IMR-90 (cell line): ENCODE results near the gene USH2A.

Experiments
- FOS ChIP-seq: fragments of 150-350 bp; IDR thresholded peaks from 2 replicates; pipeline ENCODE4 v1.6.1; 2016; ENCODE audit warnings: low read depth, low read length
- NFE2L2 ChIP-seq: fragments of 150-350 bp; IDR thresholded peaks from 2 replicates; pipeline ENCODE4 v1.6.1; 2016; ENCODE audit warnings: low read depth, mild to moderate bottlenecking, low read length
- POLR2A ChIP-seq: IDR thresholded peaks from 2 replicates; pipeline ENCODE4 v1.6.1; 2012; ENCODE audit warnings: mild to moderate bottlenecking, low read depth, low read length
- SMC3 ChIP-seq: fragments of 150-350 bp; IDR thresholded peaks from 2 replicates; pipeline ENCODE4 v1.6.1; 2016; ENCODE audit warnings: low read depth, mild to moderate bottlenecking, antibody characterized with exemption, low read length, moderate library complexity
- TF ChIP-seq, protein P1 (sequence below): conservative IDR thresholded peaks from 2 replicates; pipeline ENCODE4 v1.5.1; 2012; ENCODE audit warnings: mild to moderate bottlenecking, low read depth, low read length, improper control_type of control experiment
- TF ChIP-seq, protein P2 (sequence below): fragments of 150-350 bp; IDR thresholded peaks from 2 replicates; pipeline ENCODE4 v1.6.1; 2016; ENCODE audit warnings: low read depth, mild to moderate bottlenecking, low read length, moderate library complexity, borderline replicate concordance

DNA sequence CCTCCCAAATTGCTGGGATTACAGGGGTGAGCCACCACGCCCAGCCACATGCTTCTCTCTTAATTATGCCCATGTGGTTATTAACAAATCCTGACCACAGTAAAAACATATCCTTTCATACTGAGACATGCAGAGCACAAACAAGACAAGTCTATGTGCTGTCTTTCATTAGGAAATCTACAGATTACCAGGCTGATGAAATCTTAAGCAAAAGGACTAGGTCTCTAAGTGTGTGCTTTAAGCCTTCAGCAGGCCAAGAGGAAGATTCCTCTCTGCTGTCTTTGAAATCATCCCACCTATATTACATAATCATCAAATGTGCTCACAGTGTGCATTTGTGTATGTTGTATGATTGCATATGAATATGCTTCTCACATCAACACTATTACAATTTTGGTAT lies 436.8 kb downstream of the USH2A start:
- TF ChIP-seq, protein P1, sequence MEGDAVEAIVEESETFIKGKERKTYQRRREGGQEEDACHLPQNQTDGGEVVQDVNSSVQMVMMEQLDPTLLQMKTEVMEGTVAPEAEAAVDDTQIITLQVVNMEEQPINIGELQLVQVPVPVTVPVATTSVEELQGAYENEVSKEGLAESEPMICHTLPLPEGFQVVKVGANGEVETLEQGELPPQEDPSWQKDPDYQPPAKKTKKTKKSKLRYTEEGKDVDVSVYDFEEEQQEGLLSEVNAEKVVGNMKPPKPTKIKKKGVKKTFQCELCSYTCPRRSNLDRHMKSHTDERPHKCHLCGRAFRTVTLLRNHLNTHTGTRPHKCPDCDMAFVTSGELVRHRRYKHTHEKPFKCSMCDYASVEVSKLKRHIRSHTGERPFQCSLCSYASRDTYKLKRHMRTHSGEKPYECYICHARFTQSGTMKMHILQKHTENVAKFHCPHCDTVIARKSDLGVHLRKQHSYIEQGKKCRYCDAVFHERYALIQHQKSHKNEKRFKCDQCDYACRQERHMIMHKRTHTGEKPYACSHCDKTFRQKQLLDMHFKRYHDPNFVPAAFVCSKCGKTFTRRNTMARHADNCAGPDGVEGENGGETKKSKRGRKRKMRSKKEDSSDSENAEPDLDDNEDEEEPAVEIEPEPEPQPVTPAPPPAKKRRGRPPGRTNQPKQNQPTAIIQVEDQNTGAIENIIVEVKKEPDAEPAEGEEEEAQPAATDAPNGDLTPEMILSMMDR = no peak
- TF ChIP-seq POLR2A (no peak), SMC3 (no peak), FOS (no peak), NFE2L2 (no peak)
- TF ChIP-seq, protein P2, sequence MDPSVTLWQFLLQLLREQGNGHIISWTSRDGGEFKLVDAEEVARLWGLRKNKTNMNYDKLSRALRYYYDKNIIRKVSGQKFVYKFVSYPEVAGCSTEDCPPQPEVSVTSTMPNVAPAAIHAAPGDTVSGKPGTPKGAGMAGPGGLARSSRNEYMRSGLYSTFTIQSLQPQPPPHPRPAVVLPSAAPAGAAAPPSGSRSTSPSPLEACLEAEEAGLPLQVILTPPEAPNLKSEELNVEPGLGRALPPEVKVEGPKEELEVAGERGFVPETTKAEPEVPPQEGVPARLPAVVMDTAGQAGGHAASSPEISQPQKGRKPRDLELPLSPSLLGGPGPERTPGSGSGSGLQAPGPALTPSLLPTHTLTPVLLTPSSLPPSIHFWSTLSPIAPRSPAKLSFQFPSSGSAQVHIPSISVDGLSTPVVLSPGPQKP = no peak
